Neural progenitor cell (in vitro differentiated cells): ENCODE measurements around the gene NEU1. TPM values are rescaled to one million over a fixed set of nuclear protein-coding genes. Genes with fewer than 3 reads are reported as not detected.

Experiments used
- DNase-seq: peaks from one replicate; pipeline ENCODE4 v3.0.0-alpha.2; 2016; ENCODE audit warnings: low spot score
- H2AFZ ChIP-seq: fragments of 200-600 bp; sonication (generic); replicated peaks from 2 replicates; pipeline ENCODE4 v1.6.1; 2016; ENCODE audit warnings: antibody characterized with exemption
- H3F3A ChIP-seq: fragments of 200-600 bp; sonication (generic); 2 replicates; pipeline ENCODE4 v1.6.1; 2016; ENCODE audit warnings: antibody characterized with exemption, low read depth
- H3K27ac ChIP-seq: fragments of 200-600 bp; sonication (generic); 2 replicates; pipeline ENCODE4 v1.5.1; 2016; ENCODE audit warnings: mild to moderate bottlenecking
- H3K27me3 ChIP-seq: fragments of 200-600 bp; sonication (generic); 2 replicates; pipeline ENCODE4 v1.6.1; 2016; ENCODE audit warnings: mild to moderate bottlenecking, moderate library complexity
- H3K36me3 ChIP-seq: fragments of 200-600 bp; sonication (generic); 2 replicates; pipeline ENCODE4 v1.5.1; 2016
- H3K4me1 ChIP-seq: fragments of 200-600 bp; sonication (generic); 2 replicates; pipeline ENCODE4 v1.6.1; 2016; ENCODE audit warnings: mixed run types
- H3K4me2 ChIP-seq: fragments of 200-600 bp; sonication (generic); 2 replicates; pipeline ENCODE4 v1.6.1; 2016
- H3K4me3 ChIP-seq: fragments of 200-600 bp; sonication (generic); 2 replicates; pipeline ENCODE4 v1.5.1; 2016
- H3K79me2 ChIP-seq: fragments of 200-600 bp; sonication (generic); 2 replicates; pipeline ENCODE4 v1.6.1; 2016; ENCODE audit warnings: low read depth
- H3K9ac ChIP-seq: fragments of 200-600 bp; sonication (generic); 2 replicates; pipeline ENCODE4 v1.6.1; 2016
- H3K9me3 ChIP-seq: fragments of 200-600 bp; sonication (generic); 2 replicates; pipeline ENCODE4 v1.5.1; 2016; ENCODE audit warnings: low read depth
- H4K20me1 ChIP-seq: fragments of 200-600 bp; sonication (generic); 2 replicates; pipeline ENCODE4 v1.6.1; 2016; ENCODE audit warnings: low read depth
- H3K27ac Mint-ChIP-seq: 3 replicates; pipeline ENCODE4 v1.8.0; 2021; ENCODE audit warnings: mixed read lengths
- H3K27me3 Mint-ChIP-seq: 2 replicates; pipeline ENCODE4 v1.8.0; 2022; ENCODE audit warnings: low read depth, mild to moderate bottlenecking, inconsistent platforms, moderate library complexity, mixed read lengths; ENCODE audit not compliant: insufficient read depth
- H3K36me3 Mint-ChIP-seq: 3 replicates; pipeline ENCODE4 v1.8.0; 2021; ENCODE audit warnings: mixed read lengths
- H3K4me1 Mint-ChIP-seq: 3 replicates; pipeline ENCODE4 v1.8.0; 2021; ENCODE audit warnings: mixed read lengths
- H3K4me3 Mint-ChIP-seq: 3 replicates; pipeline ENCODE4 v1.8.0; 2021; ENCODE audit warnings: mild to moderate bottlenecking, moderate library complexity, mixed read lengths
- H3K9me3 Mint-ChIP-seq: 3 replicates; pipeline ENCODE4 v1.8.0; 2020; ENCODE audit warnings: mixed read lengths
- CTCF ChIP-seq: fragments of 200-600 bp; sonication (generic); IDR thresholded peaks from 2 replicates; pipeline ENCODE4 v1.5.1; 2017; ENCODE audit warnings: antibody characterized with exemption, mild to moderate bottlenecking
- EZH2 ChIP-seq: fragments of 200-600 bp; sonication (generic); IDR thresholded peaks from 2 replicates; pipeline ENCODE4 v1.6.1; 2017; ENCODE audit warnings: antibody characterized with exemption, mild to moderate bottlenecking, moderate library complexity
- EZH2phosphoT487 ChIP-seq: fragments of 200-600 bp; sonication (generic); IDR thresholded peaks from 2 replicates; pipeline ENCODE4 v1.6.1; 2017; ENCODE audit warnings: antibody characterized with exemption
- total RNA-seq: library from RNA; depleted of rRNA; stranded (reverse); fragments of >200 nt; gene quantifications from 2 replicates; pipeline ENCODE4 v1.2.3, GENCODE V29; 2015; ENCODE audit warnings: low replicate concordance

The NEU1 gene
- total RNA-seq, 1 donor from 2014 or later: 17.4 TPM

- Histone ChIP-seq H3K9ac (peak overlapping the region; percentile 28), H3K9me3 (no peaks in the 10 kb centered on the region), H3K36me3 (no peaks in the 10 kb centered on the region), H3F3A (peaks cover 26% of the 10 kb centered on the region), H3K79me2 (peaks cover 6% of the 10 kb centered on the region), H3K4me3 (peak overlapping the region; percentile 75), H2AFZ (no peak overlapping the region), H3K4me2 (peak overlapping the region; percentile 86), H3K27ac (no peak overlapping the region), H3K27me3 (no peaks in the 10 kb centered on the region), H4K20me1 (no peaks in the 10 kb centered on the region), H3K4me1 (no peaks in the 10 kb centered on the region)
- no peak for DNase-seq
- peaks cover 4% of the 10 kb centered on the region for H3K36me3 Mint-ChIP-seq
- peaks cover 32% of the 10 kb centered on the region for H3K4me1 Mint-ChIP-seq
- H3K4me3 Mint-ChIP-seq: peak overlapping the region; percentile 98
- TF ChIP-seq EZH2 (no peak), EZH2phosphoT487 (no peak), CTCF (no peak)
- H3K27me3 Mint-ChIP-seq: peaks cover 8% of the 10 kb centered on the region
- H3K27ac Mint-ChIP-seq: no peak overlapping the region
- no peaks in the 10 kb centered on the region for H3K9me3 Mint-ChIP-seq
Measured at GRCh38 chr6:31861919-31862343, 690 bp downstream of the NEU1 start.

GRCh38 chr6:31861150-31861549, 1.5 kb downstream of the NEU1 start:
- Histone ChIP-seq H3K9me3 (no peaks in the 10 kb centered on the region), H3K27me3 (no peaks in the 10 kb centered on the region), H3K9ac (no peak overlapping the region), H3F3A (peaks cover 26% of the 10 kb centered on the region), H4K20me1 (no peaks in the 10 kb centered on the region), H3K4me1 (no peaks in the 10 kb centered on the region), H2AFZ (no peak overlapping the region), H3K4me2 (no peak overlapping the region), H3K36me3 (no peaks in the 10 kb centered on the region), H3K79me2 (peaks cover 6% of the 10 kb centered on the region), H3K4me3 (no peak overlapping the region), H3K27ac (no peak overlapping the region)
- H3K9me3 Mint-ChIP-seq: no peaks in the 10 kb centered on the region
- TF ChIP-seq CTCF: no peak
- no peak for TF ChIP-seq EZH2phosphoT487
- no peak for TF ChIP-seq EZH2
- peaks cover 4% of the 10 kb centered on the region for H3K36me3 Mint-ChIP-seq
- H3K27me3 Mint-ChIP-seq: peaks cover 6% of the 10 kb centered on the region
- H3K27ac Mint-ChIP-seq: no peak overlapping the region
- peaks cover 32% of the 10 kb centered on the region for H3K4me1 Mint-ChIP-seq
- DNase-seq: no peak
- H3K4me3 Mint-ChIP-seq: peak overlapping the region; percentile 98

- Mint-ChIP-seq H3K27me3 (peaks cover 3% of the 10 kb centered on the region), H3K4me3 (peak overlapping the region; percentile 30), H3K36me3 (peaks cover 6% of the 10 kb centered on the region), H3K27ac (no peak overlapping the region), H3K4me1 (peaks cover 25% of the 10 kb centered on the region), H3K9me3 (peaks cover 2% of the 10 kb centered on the region)
- H3K4me3 ChIP-seq: no peak overlapping the region
- no peak for TF ChIP-seq EZH2
- TF ChIP-seq CTCF: no peak
- no peak for TF ChIP-seq EZH2phosphoT487
- H3K36me3 ChIP-seq: no peaks in the 10 kb centered on the region
- no peaks in the 10 kb centered on the region for H3K9me3 ChIP-seq
- H3K27ac ChIP-seq: no peak overlapping the region
- no peaks in the 10 kb centered on the region for H3K4me1 ChIP-seq
- no peak overlapping the region for H2AFZ ChIP-seq
- no peak for DNase-seq
- H3K4me2 ChIP-seq: no peak overlapping the region
- H3K27me3 ChIP-seq: no peaks in the 10 kb centered on the region
- H3F3A ChIP-seq: peaks cover 22% of the 10 kb centered on the region
- no peaks in the 10 kb centered on the region for H4K20me1 ChIP-seq
- H3K9ac ChIP-seq: no peak overlapping the region
- H3K79me2 ChIP-seq: peaks cover 6% of the 10 kb centered on the region
Measured at GRCh38 chr6:31860349-31860748, 2.3 kb downstream of the NEU1 start.
